A673 (cell line): ENCODE results near the gene TRIM10. TPM values are rescaled to one million over a fixed set of nuclear protein-coding genes. Genes with fewer than 3 reads are reported as not detected.

Experiments used
- BruUV-seq: library from RNA; stranded (reverse); fragments of 400-500 nt; replicated peaks from 2 replicates; lab custom pipeline; 2021; lab: Mats Ljungman, UMichigan
- CTCF ChIA-PET: fragments of 300-600 bp; sonication (Branson Sonifier 250); formaldehyde crosslinking; loops from one replicate; lab custom pipeline; 2022; ENCODE audit warnings: antibody characterized with exemption; lab: Charles Lee
- POLR2A ChIA-PET: fragments of 300-600 bp; sonication (Branson Sonifier 250); formaldehyde crosslinking; loops from one replicate; lab custom pipeline; 2022; ENCODE audit warnings: antibody characterized with exemption; ENCODE audit not compliant: low non-redundant PET; lab: Charles Lee
- DNase-seq: peaks from one replicate; pipeline ENCODE4 v3.0.0-alpha.2; 2015; ENCODE audit warnings: low spot score
- H3K27ac ChIP-seq: fragments of 200-600 bp; sonication (generic); 2 replicates; pipeline ENCODE4 v1.5.1; 2016; ENCODE audit warnings: mixed run types, low read depth, mild to moderate bottlenecking, mixed read lengths, antibody characterized with exemption, low read length; ENCODE audit not compliant: poor library complexity, severe bottlenecking
- H3K27me3 ChIP-seq: fragments of 200-600 bp; sonication (generic); replicated peaks from 2 replicates; pipeline ENCODE4 v1.6.1; 2017; ENCODE audit warnings: mixed run types, low read depth, mild to moderate bottlenecking, mixed read lengths, antibody characterized with exemption, low read length; ENCODE audit not compliant: insufficient read depth, poor library complexity
- H3K36me3 ChIP-seq: fragments of 200-600 bp; sonication (generic); 2 replicates; pipeline ENCODE4 v1.6.1; 2016; ENCODE audit warnings: mixed run types, mild to moderate bottlenecking, mixed read lengths, antibody characterized with exemption, low read length; ENCODE audit not compliant: insufficient read depth, poor library complexity, severe bottlenecking
- H3K4me1 ChIP-seq: fragments of 200-600 bp; sonication (generic); 2 replicates; pipeline ENCODE4 v1.6.1; 2017; ENCODE audit warnings: mixed run types, mild to moderate bottlenecking, mixed read lengths, antibody characterized with exemption, low read length; ENCODE audit not compliant: insufficient read depth, poor library complexity, severe bottlenecking
- H3K4me3 ChIP-seq: fragments of 200-600 bp; sonication (generic); 2 replicates; pipeline ENCODE4 v1.5.1; 2016; ENCODE audit warnings: low read depth, mixed run types, mild to moderate bottlenecking, mixed read lengths, low read length; ENCODE audit not compliant: poor library complexity, severe bottlenecking
- H3K9me3 ChIP-seq: fragments of 200-600 bp; sonication (generic); 2 replicates; pipeline ENCODE4 v1.6.1; 2016; ENCODE audit warnings: mixed run types, low read depth, mild to moderate bottlenecking, mixed read lengths, antibody characterized with exemption, low read length; ENCODE audit not compliant: poor library complexity, severe bottlenecking
- CTCF ChIP-seq: fragments of 300-800, 200-600 bp; sonication (generic); conservative IDR thresholded peaks from 2 replicates; pipeline ENCODE4 v1.5.1; 2017; ENCODE audit warnings: low read depth, mild to moderate bottlenecking, antibody characterized with exemption, low read length, moderate library complexity, mixed read lengths
- EZH2 ChIP-seq: fragments of 200-600 bp; sonication (generic); IDR thresholded peaks from 2 replicates; pipeline ENCODE4 v1.6.1; 2017; ENCODE audit warnings: borderline replicate concordance, low read depth, mild to moderate bottlenecking, mixed read lengths, antibody characterized with exemption, low read length; ENCODE audit not compliant: poor library complexity, severe bottlenecking
- intact Hi-C: fragments of 100-400 bp; cut with micrococcal nuclease; formaldehyde crosslinking; loops from one replicate; pipeline ENCODE4 v1.10.0; 2022; ENCODE audit not compliant: unreplicated experiment
- total RNA-seq: library from RNA; stranded (reverse); gene quantifications from 2 replicates; pipeline ENCODE4 v1.2.3, GENCODE V29; 2021

Gene TRIM10
- total RNA-seq, 1 experiment from 2014 or later: not detected

DNA sequence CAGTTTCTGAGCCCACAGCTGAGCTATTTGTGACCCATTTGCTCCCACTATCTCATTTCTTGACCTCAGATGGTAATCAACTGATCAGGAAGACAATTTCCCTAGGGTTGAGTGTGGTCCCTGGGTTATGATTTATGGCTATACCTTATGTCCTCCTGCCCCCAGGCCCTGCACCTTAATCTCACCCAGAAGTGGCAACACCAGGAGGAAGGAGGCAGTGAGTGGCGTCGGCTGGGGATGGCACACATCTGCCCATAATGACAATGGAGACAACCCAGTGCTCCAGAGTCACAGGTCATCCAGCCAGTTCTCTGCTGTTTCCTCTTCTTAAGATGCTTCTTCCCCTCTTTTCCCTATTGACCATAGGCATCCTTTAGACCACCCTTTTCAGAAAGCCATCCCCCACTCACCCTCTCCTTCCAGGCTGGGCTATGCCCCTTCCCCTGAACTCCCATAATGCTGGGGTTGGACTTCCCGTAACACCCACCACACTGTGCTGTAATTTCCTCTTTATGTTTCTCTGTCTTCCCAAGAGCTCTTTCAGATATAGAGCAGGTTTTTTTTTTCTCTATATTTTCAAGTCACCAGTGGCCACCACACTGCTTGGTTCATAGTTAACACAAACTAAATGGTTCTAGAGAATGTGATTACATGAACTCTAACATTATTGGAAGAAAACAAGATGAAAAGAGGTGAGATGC, 8.0 kb downstream of the TRIM10 start:
- no peak overlapping the region for H3K4me3 ChIP-seq
- H3K4me1 ChIP-seq: peaks cover 16% of the 10 kb centered on the region
- no peak overlapping the region for H3K27ac ChIP-seq
- POLR2A ChIA-PET: no interaction called here
- H3K9me3 ChIP-seq: no peaks in the 10 kb centered on the region
- DNase-seq: no peak
- TF ChIP-seq EZH2: no peak
- H3K27me3 ChIP-seq: no peaks in the 10 kb centered on the region
- CTCF ChIA-PET: interaction anchor here (0.6 kb wide), 1 partner anchor 50 kb away, joined by 5 read pairs; no protein-coding TSS in a partner anchor
- no peaks in the 10 kb centered on the region for H3K36me3 ChIP-seq
- intact Hi-C loops: no loop called here
- BruUV-seq: no TSS peak

DNA sequence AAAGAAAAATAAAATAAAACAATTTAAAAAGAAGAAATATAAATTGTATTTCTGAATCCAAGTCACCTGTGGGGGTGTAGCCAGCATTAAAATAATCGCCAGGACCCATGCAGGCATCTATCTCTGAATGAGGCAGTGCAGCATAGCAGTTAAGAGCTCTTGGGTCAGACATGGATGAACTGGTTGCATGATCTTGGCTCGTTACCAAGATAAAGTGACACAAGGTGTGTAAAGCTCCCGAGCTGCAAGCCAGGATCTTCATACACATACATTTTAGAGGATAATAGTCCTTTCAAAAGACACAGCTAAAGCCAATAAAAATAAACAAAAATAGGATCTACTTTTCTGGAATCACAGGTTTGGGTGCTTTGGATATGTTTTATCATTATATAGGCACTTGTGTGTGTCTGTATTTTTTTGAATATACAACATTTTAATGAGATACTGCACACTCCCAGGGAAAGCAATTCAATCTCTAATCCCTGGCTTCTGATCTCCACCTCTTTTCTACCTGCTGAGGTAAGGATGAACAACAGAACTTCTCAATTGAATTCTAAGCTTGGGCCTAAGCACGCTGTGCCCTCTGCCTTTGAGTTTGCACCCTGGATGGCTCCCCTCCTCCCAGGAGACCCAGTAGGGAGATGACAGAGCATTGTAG, 8.9 kb downstream of the TRIM10 start:
- Histone ChIP-seq H3K27me3 (no peaks in the 10 kb centered on the region), H3K4me3 (no peak overlapping the region), H3K9me3 (no peaks in the 10 kb centered on the region), H3K36me3 (no peaks in the 10 kb centered on the region), H3K4me1 (peaks cover 16% of the 10 kb centered on the region), H3K27ac (no peak overlapping the region)
- DNase-seq: no peak
- no TSS peak for BruUV-seq
- ChIA-PET POLR2A (no interaction called here), CTCF (no interaction called here)
- intact Hi-C loops: no loop called here
- TF ChIP-seq CTCF (no peak), EZH2 (no peak)

GRCh38 chr6:30151580-30151979, 9.4 kb downstream of the TRIM10 start:
- no peaks in the 10 kb centered on the region for H3K27me3 ChIP-seq
- H3K36me3 ChIP-seq: no peaks in the 10 kb centered on the region
- BruUV-seq: no TSS peak
- intact Hi-C loops: no loop called here
- no peak for TF ChIP-seq CTCF
- TF ChIP-seq EZH2: no peak
- H3K27ac ChIP-seq: no peak overlapping the region
- CTCF ChIA-PET: interaction anchor here (0.6 kb wide), 1 partner anchor 19 kb away, joined by 3 read pairs; no protein-coding TSS in a partner anchor
- H3K4me1 ChIP-seq: peaks cover 16% of the 10 kb centered on the region
- DNase-seq: no peak
- POLR2A ChIA-PET: no interaction called here
- no peaks in the 10 kb centered on the region for H3K9me3 ChIP-seq
- no peak overlapping the region for H3K4me3 ChIP-seq
